ENCODE measurements around the gene GPN1.
A peak's percentile ranks its signal among the peaks of the same experiment; 100 is the strongest.

GPN1 gene

GRCh38 chr2:27582695-27583389 lies 46.0 kb upstream of the GPN1 start, which contains the start of gene ZNF512:
Gene ZNF512, plus strand, starts transcription at chr2:27583042. Its CDS starts 71 bp downstream, at chr2:27583113.
- Histone ChIP-seq H4K20me1 (ENCODE audit: insufficient read depth, low read length) (peaks cover 18% of the 10 kb centered on the region), H3K4me2 (ENCODE audit: low read length) (peak within 1 kb of the TSS; percentile 95), H3K4me1 (ENCODE audit: low read length) (peaks cover 18% of the 10 kb centered on the region), H3K4me3 (ENCODE audit: low read length) (peak within 1 kb of the TSS; percentile 86), H3K27me3 (ENCODE audit: low read depth, low read length) (no peaks in the 10 kb centered on the region), H3K9me3 (ENCODE audit: insufficient read depth, low read length) (no peaks in the 10 kb centered on the region), H2AFZ (ENCODE audit: low read depth, low read length) (peak within 1 kb of the TSS; percentile 95), H3K79me2 (ENCODE audit: low read length) (peaks cover 50% of the 10 kb centered on the region), H3K36me3 (replicated peaks; ENCODE audit: low read depth, low read length) (peaks cover 9% of the 10 kb centered on the region), H3K27ac (ENCODE audit: low read length) (peak within 1 kb of the TSS; percentile 42), H3K9ac (ENCODE audit: low read length) (peak within 1 kb of the TSS; percentile 79)
- TF ChIP-seq, protein P1, sequence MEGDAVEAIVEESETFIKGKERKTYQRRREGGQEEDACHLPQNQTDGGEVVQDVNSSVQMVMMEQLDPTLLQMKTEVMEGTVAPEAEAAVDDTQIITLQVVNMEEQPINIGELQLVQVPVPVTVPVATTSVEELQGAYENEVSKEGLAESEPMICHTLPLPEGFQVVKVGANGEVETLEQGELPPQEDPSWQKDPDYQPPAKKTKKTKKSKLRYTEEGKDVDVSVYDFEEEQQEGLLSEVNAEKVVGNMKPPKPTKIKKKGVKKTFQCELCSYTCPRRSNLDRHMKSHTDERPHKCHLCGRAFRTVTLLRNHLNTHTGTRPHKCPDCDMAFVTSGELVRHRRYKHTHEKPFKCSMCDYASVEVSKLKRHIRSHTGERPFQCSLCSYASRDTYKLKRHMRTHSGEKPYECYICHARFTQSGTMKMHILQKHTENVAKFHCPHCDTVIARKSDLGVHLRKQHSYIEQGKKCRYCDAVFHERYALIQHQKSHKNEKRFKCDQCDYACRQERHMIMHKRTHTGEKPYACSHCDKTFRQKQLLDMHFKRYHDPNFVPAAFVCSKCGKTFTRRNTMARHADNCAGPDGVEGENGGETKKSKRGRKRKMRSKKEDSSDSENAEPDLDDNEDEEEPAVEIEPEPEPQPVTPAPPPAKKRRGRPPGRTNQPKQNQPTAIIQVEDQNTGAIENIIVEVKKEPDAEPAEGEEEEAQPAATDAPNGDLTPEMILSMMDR (IDR thresholded peaks at IDR 0.05; ENCODE audit: low read depth, low read length): no peak
- TF ChIP-seq EZH2phosphoT487 (IDR thresholded peaks at IDR 0.05; ENCODE audit: low read depth): no peak

GRCh38 chr2:27583390-27583915 lies 45.4 kb upstream of the GPN1 start:
- peaks cover 11% of the 10 kb centered on the region for H3K36me3 ChIP-seq (replicated peaks; ENCODE audit: low read depth, low read length)
- H3K79me2 ChIP-seq (ENCODE audit: low read length): peaks cover 56% of the 10 kb centered on the region
- peaks cover 18% of the 10 kb centered on the region for H4K20me1 ChIP-seq (ENCODE audit: insufficient read depth, low read length)
- peak overlapping the region; percentile 86 for H3K4me3 ChIP-seq (ENCODE audit: low read length)
- H3K27ac ChIP-seq (ENCODE audit: low read length): peak overlapping the region; percentile 36
- H2AFZ ChIP-seq (ENCODE audit: low read depth, low read length): peak overlapping the region; percentile 52; the same call in 1 of the 2 replicates
- no peaks in the 10 kb centered on the region for H3K27me3 ChIP-seq (ENCODE audit: low read depth, low read length)
- peaks cover 18% of the 10 kb centered on the region for H3K4me1 ChIP-seq (ENCODE audit: low read length)
- H3K9me3 ChIP-seq (ENCODE audit: insufficient read depth, low read length): no peaks in the 10 kb centered on the region
- peak overlapping the region; percentile 79 for H3K9ac ChIP-seq (ENCODE audit: low read length)
- no peak for TF ChIP-seq EZH2phosphoT487 (IDR thresholded peaks at IDR 0.05; ENCODE audit: low read depth)
- TF ChIP-seq, protein P1 (IDR thresholded peaks at IDR 0.05; ENCODE audit: low read depth, low read length): no peak
- H3K4me2 ChIP-seq (ENCODE audit: low read length): peak overlapping the region; percentile 95

- peaks cover 67% of the 10 kb centered on the region for H3K79me2 ChIP-seq (ENCODE audit: low read length)
These were observed 44.3 kb upstream of the GPN1 start for GRCh38 chr2:27584597-27584996.

DNA sequence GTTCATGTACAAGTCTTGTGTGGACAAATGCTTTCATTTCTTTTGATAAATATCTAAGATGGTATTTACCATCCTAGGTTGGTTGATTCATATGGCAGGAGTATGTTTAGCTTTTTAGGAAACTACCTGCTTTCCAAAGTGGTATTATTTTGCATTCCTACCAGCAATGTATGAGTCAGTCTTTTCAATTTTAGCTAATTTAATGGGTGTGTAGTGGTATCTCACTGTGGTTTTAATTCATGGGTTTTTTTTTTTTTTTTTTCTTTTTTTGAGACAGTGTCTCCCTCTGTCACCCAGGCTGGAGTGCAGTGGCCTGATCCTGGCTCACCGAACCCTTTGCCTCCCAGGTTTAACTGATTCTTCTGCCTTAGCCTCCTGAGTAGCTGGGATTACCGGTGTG lies 41.8 kb upstream of the GPN1 start:
- H3K4me3 ChIP-seq (ENCODE audit: low read length): no peak overlapping the region
- H3K27me3 ChIP-seq (ENCODE audit: low read depth, low read length): no peaks in the 10 kb centered on the region
- peaks cover 91% of the 10 kb centered on the region for H3K79me2 ChIP-seq (ENCODE audit: low read length)
- H3K4me2 ChIP-seq (ENCODE audit: low read length): no peak overlapping the region
- TF ChIP-seq, protein P1 (IDR thresholded peaks at IDR 0.05; ENCODE audit: low read depth, low read length): no peak
- TF ChIP-seq EZH2phosphoT487 (IDR thresholded peaks at IDR 0.05; ENCODE audit: low read depth): no peak
- no peak overlapping the region for H2AFZ ChIP-seq (ENCODE audit: low read depth, low read length)
- no peak overlapping the region for H3K27ac ChIP-seq (ENCODE audit: low read length)
- H3K9ac ChIP-seq (ENCODE audit: low read length): no peak overlapping the region
- peaks cover 31% of the 10 kb centered on the region for H3K36me3 ChIP-seq (replicated peaks; ENCODE audit: low read depth, low read length)
- peaks cover 11% of the 10 kb centered on the region; the same call in 1 of the 2 replicates for H3K9me3 ChIP-seq (ENCODE audit: insufficient read depth, low read length)
- H3K4me1 ChIP-seq (ENCODE audit: low read length): peaks cover 18% of the 10 kb centered on the region
- H4K20me1 ChIP-seq (ENCODE audit: insufficient read depth, low read length): peaks cover 23% of the 10 kb centered on the region

More at GRCh38 chr2:27584597-27584996, 44.3 kb upstream of the GPN1 start:
- Histone ChIP-seq H3K27ac (ENCODE audit: low read length) (no peak overlapping the region), H3K9me3 (ENCODE audit: insufficient read depth, low read length) (peaks cover 3% of the 10 kb centered on the region; the same call in 1 of the 2 replicates), H4K20me1 (ENCODE audit: insufficient read depth, low read length) (peaks cover 18% of the 10 kb centered on the region), H2AFZ (ENCODE audit: low read depth, low read length) (no peak overlapping the region), H3K9ac (ENCODE audit: low read length) (no peak overlapping the region), H3K27me3 (ENCODE audit: low read depth, low read length) (no peaks in the 10 kb centered on the region), H3K4me1 (ENCODE audit: low read length) (peaks cover 18% of the 10 kb centered on the region), H3K36me3 (replicated peaks; ENCODE audit: low read depth, low read length) (peaks cover 18% of the 10 kb centered on the region), H3K4me3 (ENCODE audit: low read length) (peak overlapping the region; percentile 86; the same call in 1 of the 2 replicates), H3K4me2 (ENCODE audit: low read length) (peak overlapping the region; percentile 95)
- no peak for TF ChIP-seq EZH2phosphoT487 (IDR thresholded peaks at IDR 0.05; ENCODE audit: low read depth)
- TF ChIP-seq, protein P1 (IDR thresholded peaks at IDR 0.05; ENCODE audit: low read depth, low read length): no peak

Measured in OCI-LY3 (cell line).